Measurements from ENCODE around the gene NAGPA.
"Not testable (repeated sequence)": the region's sequence is repeated elsewhere in the genome, so short reads cannot be mapped to it uniquely, and the experiment has no call there.

Gene NAGPA

DNA sequence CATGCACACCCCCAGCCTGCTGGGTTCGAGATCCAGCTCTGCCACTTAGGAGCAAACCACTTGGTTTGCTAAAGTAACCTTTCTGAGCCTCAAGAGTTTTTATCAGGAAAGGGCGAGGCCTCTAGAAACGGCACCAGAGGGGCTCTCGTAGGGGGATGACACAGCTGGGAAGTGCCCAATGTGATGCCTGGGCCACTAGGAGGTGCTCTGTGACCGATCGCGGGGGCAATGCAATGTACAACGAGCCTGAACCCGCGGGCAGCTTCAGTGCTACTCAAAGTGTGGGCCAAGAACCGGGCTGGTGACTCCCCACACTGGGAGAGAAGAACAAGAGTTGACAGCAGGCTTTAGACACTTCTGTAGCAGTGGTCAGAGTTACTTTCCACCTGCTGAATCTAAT is 22.6 kb upstream of the NAGPA start:
- Histone ChIP-seq H3K27me3 (replicated peaks; ENCODE audit: control insufficient read depth, insufficient read depth, low read length) (no peaks in the 10 kb centered on the region), H3K36me3 (ENCODE audit: control insufficient read depth, insufficient read depth, low read length) (no peaks in the 10 kb centered on the region), H3K4me3 (replicated peaks; ENCODE audit: low read depth, low read length) (no peak overlapping the region)
- TF ChIP-seq, protein P1, sequence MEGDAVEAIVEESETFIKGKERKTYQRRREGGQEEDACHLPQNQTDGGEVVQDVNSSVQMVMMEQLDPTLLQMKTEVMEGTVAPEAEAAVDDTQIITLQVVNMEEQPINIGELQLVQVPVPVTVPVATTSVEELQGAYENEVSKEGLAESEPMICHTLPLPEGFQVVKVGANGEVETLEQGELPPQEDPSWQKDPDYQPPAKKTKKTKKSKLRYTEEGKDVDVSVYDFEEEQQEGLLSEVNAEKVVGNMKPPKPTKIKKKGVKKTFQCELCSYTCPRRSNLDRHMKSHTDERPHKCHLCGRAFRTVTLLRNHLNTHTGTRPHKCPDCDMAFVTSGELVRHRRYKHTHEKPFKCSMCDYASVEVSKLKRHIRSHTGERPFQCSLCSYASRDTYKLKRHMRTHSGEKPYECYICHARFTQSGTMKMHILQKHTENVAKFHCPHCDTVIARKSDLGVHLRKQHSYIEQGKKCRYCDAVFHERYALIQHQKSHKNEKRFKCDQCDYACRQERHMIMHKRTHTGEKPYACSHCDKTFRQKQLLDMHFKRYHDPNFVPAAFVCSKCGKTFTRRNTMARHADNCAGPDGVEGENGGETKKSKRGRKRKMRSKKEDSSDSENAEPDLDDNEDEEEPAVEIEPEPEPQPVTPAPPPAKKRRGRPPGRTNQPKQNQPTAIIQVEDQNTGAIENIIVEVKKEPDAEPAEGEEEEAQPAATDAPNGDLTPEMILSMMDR (IDR thresholded peaks at IDR 0.05; ENCODE audit: insufficient read depth, low read length, poor library complexity, severe bottlenecking), result peak; percentile 88
- DNase-seq (ENCODE audit: extremely low read depth, insufficient read length), result no peak

DNA sequence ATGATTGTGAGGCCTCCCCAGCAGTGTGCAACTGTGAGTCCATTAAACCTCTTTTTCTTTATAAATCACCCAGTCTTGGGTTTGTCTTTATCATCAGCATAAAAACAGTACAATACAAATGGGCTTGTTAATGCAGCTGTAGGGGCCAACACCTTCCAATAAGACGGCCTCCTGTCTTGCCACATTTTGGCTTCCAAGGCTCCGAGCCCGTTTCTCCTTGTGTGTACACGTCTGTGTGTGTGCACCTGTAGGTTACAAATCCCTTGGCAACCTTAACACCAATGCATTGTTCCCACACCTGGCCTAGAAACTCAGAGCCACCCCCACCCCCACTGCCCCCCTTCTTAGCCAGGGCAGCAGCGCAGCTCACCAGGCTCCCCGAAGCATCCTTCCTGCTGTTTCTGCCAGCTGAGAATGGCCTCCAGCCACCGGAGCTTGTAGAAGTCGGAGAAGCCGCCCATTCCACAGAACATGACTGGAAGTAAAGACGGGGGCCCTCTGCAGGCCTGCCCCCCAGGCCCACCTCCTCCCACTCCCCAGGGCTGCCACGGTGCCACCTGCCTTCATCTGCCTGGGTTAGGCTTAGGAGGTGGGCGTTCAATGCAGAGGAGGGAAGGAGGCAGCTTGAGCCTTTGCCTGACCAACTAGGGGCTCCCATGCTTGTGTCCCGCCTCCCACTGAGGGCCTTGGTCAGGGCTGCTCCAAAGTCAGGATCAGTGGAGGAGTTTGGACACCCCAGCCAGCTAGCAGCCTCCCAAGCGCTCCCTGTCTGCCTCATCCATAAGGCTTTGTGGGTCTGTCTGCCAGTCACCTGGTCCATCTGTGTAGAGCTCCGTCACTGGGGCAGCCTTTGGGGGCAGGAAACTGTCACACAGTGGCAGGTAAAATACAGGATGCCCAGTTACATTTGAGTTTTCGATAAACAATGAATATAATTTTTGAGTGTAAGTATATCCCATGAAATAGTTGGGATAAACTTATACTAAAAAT is 21.4 kb upstream of the NAGPA start:
- Histone ChIP-seq H3K4me3 (replicated peaks; ENCODE audit: low read depth, low read length) (no peak overlapping the region), H3K27me3 (replicated peaks; ENCODE audit: control insufficient read depth, insufficient read depth, low read length) (no peaks in the 10 kb centered on the region), H3K36me3 (ENCODE audit: control insufficient read depth, insufficient read depth, low read length) (no peaks in the 10 kb centered on the region)
- DNase-seq (ENCODE audit: extremely low read depth, insufficient read length), result no peak
- TF ChIP-seq, protein P1 (IDR thresholded peaks at IDR 0.05; ENCODE audit: insufficient read depth, low read length, poor library complexity, severe bottlenecking), result no peak

DNA sequence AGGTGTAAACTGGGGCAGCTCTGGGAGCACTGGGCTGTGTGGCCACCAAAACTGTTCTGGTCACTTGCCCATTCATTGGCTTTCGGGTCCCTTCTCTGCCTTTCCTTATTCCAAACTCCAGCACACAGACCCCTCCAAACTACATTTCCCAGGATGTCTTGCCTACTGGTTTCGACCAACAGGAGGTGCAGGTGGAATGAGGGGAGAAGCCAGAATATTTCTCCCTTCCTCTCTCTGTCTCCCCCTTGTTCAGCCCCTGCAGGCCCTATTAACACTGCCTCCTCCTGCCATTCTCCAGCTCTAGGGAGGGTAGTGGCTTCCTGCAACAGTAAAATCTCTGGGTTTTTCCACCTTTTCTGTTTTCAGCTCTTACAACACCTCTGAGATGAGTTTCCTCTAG is 13.2 kb upstream of the NAGPA start:
- H3K36me3 ChIP-seq (ENCODE audit: control insufficient read depth, insufficient read depth, low read length), result no peaks in the 10 kb centered on the region
- no peaks in the 10 kb centered on the region for H3K27me3 ChIP-seq (replicated peaks; ENCODE audit: control insufficient read depth, insufficient read depth, low read length)
- DNase-seq (ENCODE audit: extremely low read depth, insufficient read length), result no peak

DNA sequence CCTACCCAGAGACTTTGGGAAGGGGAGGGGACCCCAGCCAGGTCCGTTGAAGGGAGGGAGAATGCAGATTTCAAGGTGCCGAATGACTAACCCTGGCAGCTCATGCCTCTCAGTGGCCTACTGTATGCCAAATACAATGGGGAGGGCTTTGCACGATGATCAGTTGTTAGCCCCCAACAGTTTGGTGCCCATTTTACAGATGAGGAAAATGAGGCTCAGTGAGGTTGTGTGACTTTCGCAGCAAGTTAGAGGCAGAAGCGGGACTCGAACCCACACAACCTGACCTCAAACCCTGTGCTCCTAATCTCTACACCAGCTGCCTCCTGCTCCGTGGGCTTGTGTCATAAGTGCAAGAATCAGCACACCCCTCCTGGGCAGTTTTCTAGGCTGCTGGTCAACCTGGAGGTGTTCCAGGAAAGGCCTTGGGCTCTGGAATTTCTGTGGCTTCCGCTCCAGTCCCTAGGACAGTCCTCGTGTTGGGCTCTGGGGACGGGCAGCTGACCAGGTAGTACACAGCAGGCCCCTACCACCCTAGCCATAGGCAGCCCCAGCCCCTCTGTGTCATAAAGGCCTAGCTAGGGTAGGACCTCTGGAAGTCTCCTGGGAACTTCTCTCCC is 11.9 kb upstream of the NAGPA start:
- DNase-seq (ENCODE audit: extremely low read depth, insufficient read length), result no peak
- Histone ChIP-seq H3K36me3 (ENCODE audit: control insufficient read depth, insufficient read depth, low read length) (no peaks in the 10 kb centered on the region), H3K4me3 (replicated peaks; ENCODE audit: low read depth, low read length) (no peak overlapping the region), H3K27me3 (replicated peaks; ENCODE audit: control insufficient read depth, insufficient read depth, low read length) (no peaks in the 10 kb centered on the region)
- TF ChIP-seq, protein P1 (IDR thresholded peaks at IDR 0.05; ENCODE audit: insufficient read depth, low read length, poor library complexity, severe bottlenecking), result no peak

More for the DNA sequence above, 13.2 kb upstream of the NAGPA start:
- no peak overlapping the region for H3K4me3 ChIP-seq (replicated peaks; ENCODE audit: low read depth, low read length)
- TF ChIP-seq, protein P1 (IDR thresholded peaks at IDR 0.05; ENCODE audit: insufficient read depth, low read length, poor library complexity, severe bottlenecking), result no peak

DNA sequence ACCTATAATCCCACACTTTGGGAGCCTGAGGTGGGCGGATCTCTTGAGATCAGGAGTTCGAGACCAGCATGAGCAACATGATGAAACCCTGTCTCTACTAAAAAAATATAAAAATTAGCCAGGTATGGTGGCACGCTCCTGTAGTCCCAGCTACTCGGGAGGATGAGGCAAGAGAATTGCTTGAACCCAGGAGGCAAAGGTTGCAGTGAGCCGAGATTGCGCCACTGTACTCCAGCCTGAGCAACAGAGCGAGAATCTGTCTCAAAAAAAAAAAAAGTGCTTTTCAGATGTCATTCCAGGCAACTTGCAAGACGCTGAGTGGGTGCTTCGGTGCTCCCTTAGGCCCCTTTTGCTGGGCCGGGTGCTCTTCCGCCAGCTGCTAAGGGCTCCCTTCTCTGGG is 10.8 kb upstream of the NAGPA start:
- H3K27me3 ChIP-seq (replicated peaks; ENCODE audit: control insufficient read depth, insufficient read depth, low read length); H3K36me3 ChIP-seq (ENCODE audit: control insufficient read depth, insufficient read depth, low read length); DNase-seq (ENCODE audit: extremely low read depth, insufficient read length); H3K4me3 ChIP-seq (replicated peaks; ENCODE audit: low read depth, low read length): not testable (repeated sequence)

DNA sequence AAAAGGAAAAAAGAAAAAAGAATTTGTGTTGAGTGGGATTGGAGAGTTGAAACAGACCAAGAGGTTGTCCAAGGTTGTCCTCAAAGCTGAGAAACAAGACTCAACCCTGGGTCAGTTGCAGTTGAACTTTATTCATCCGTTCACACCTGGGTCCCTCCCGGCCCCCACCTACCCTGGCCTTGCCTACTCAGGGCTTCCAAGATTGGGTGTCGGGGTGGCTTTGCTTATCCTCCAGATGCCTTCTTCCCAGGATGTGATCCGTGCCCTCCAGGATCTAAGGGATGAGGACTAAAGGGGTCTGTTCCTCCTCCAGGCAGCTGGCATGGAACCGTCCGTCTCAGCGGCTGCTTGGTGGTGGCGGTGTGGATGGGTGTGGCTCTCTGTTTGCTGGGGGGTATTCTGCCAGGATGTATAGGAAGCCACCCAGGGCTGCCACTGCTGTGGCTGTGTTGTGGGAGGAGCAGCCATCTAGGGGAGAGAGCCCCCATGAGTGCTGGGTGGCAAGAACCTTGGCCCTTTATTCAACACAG is 10.3 kb upstream of the NAGPA start:
- TF ChIP-seq, protein P1 (IDR thresholded peaks at IDR 0.05; ENCODE audit: insufficient read depth, low read length, poor library complexity, severe bottlenecking), result no peak
- Histone ChIP-seq H3K4me3 (replicated peaks; ENCODE audit: low read depth, low read length) (no peak overlapping the region), H3K36me3 (ENCODE audit: control insufficient read depth, insufficient read depth, low read length) (no peaks in the 10 kb centered on the region), H3K27me3 (replicated peaks; ENCODE audit: control insufficient read depth, insufficient read depth, low read length) (no peaks in the 10 kb centered on the region)
- no peak for DNase-seq (ENCODE audit: extremely low read depth, insufficient read length)
